Activated naive CD8-positive, alpha-beta T cell (primary cell): Measurements from ENCODE around the gene RUNDC3A.

Experiments
- H3K27ac Mint-ChIP-seq: one replicate; pipeline ENCODE4 v1.8.0; 2021; ENCODE audit warnings: mixed read lengths
- H3K27me3 Mint-ChIP-seq: one replicate; pipeline ENCODE4 v1.8.0; 2021; ENCODE audit warnings: mixed read lengths
- H3K36me3 Mint-ChIP-seq: one replicate; pipeline ENCODE4 v1.8.0; 2021; ENCODE audit warnings: mixed read lengths
- H3K4me1 Mint-ChIP-seq: one replicate; pipeline ENCODE4 v1.8.0; 2021; ENCODE audit warnings: low read depth, mixed read lengths
- H3K4me3 Mint-ChIP-seq: one replicate; pipeline ENCODE4 v1.8.0; 2021; ENCODE audit warnings: mild to moderate bottlenecking, mixed read lengths
- H3K9me3 Mint-ChIP-seq: one replicate; pipeline ENCODE4 v1.8.0; 2021; ENCODE audit warnings: low read depth, mixed read lengths

The RUNDC3A gene

GRCh38 chr17:44309472-44309871 lies 1.1 kb downstream of the RUNDC3A start:
- Mint-ChIP-seq H3K36me3 (peaks cover 2% of the 10 kb centered on the region), H3K27ac (no peak overlapping the region), H3K9me3 (no peaks in the 10 kb centered on the region), H3K4me3 (peak overlapping the region; percentile 52), H3K4me1 (peaks cover 17% of the 10 kb centered on the region), H3K27me3 (peaks cover 14% of the 10 kb centered on the region)

- no peak overlapping the region for H3K27ac Mint-ChIP-seq
- H3K36me3 Mint-ChIP-seq, result peaks cover 2% of the 10 kb centered on the region
- H3K27me3 Mint-ChIP-seq, result peaks cover 12% of the 10 kb centered on the region
- peak overlapping the region; percentile 32 for H3K4me3 Mint-ChIP-seq
- H3K4me1 Mint-ChIP-seq, result peaks cover 17% of the 10 kb centered on the region
- H3K9me3 Mint-ChIP-seq, result no peaks in the 10 kb centered on the region
These were observed 1.8 kb downstream of the RUNDC3A start for GRCh38 chr17:44310188-44310587.

- peaks cover 15% of the 10 kb centered on the region for H3K27me3 Mint-ChIP-seq
- peaks cover 2% of the 10 kb centered on the region for H3K36me3 Mint-ChIP-seq
- H3K4me3 Mint-ChIP-seq, result no peak overlapping the region
- H3K27ac Mint-ChIP-seq, result no peak overlapping the region
- no peaks in the 10 kb centered on the region for H3K9me3 Mint-ChIP-seq
- H3K4me1 Mint-ChIP-seq, result peaks cover 21% of the 10 kb centered on the region
These were observed 2.4 kb downstream of the RUNDC3A start for GRCh38 chr17:44310609-44311376.

- H3K36me3 Mint-ChIP-seq, result peaks cover 2% of the 10 kb centered on the region
- peaks cover 18% of the 10 kb centered on the region for H3K27me3 Mint-ChIP-seq
- no peaks in the 10 kb centered on the region for H3K9me3 Mint-ChIP-seq
- H3K4me1 Mint-ChIP-seq, result peaks cover 27% of the 10 kb centered on the region
- H3K27ac Mint-ChIP-seq, result no peak overlapping the region
- H3K4me3 Mint-ChIP-seq, result no peak overlapping the region
These were observed 3.3 kb downstream of the RUNDC3A start for GRCh38 chr17:44311562-44312181.

- H3K36me3 Mint-ChIP-seq, result peaks cover 2% of the 10 kb centered on the region
- no peak overlapping the region for H3K4me3 Mint-ChIP-seq
- peaks cover 27% of the 10 kb centered on the region for H3K4me1 Mint-ChIP-seq
- no peaks in the 10 kb centered on the region for H3K9me3 Mint-ChIP-seq
- H3K27me3 Mint-ChIP-seq, result peaks cover 18% of the 10 kb centered on the region
- no peak overlapping the region for H3K27ac Mint-ChIP-seq
These were observed 4.1 kb downstream of the RUNDC3A start for GRCh38 chr17:44312396-44313104.

- Mint-ChIP-seq H3K27me3 (peaks cover 19% of the 10 kb centered on the region), H3K27ac (no peak overlapping the region), H3K4me1 (peaks cover 23% of the 10 kb centered on the region), H3K36me3 (peaks cover 2% of the 10 kb centered on the region), H3K4me3 (peak overlapping the region; percentile 71), H3K9me3 (no peaks in the 10 kb centered on the region)
These were observed 5.6 kb downstream of the RUNDC3A start for GRCh38 chr17:44314031-44314430.

- Mint-ChIP-seq H3K4me3 (peak overlapping the region; percentile 71), H3K9me3 (no peaks in the 10 kb centered on the region), H3K4me1 (peaks cover 22% of the 10 kb centered on the region), H3K36me3 (peaks cover 2% of the 10 kb centered on the region), H3K27ac (no peak overlapping the region), H3K27me3 (peaks cover 19% of the 10 kb centered on the region)
These were observed 6.1 kb downstream of the RUNDC3A start for GRCh38 chr17:44314524-44314868.

GRCh38 chr17:44314869-44315661 lies 6.7 kb downstream of the RUNDC3A start:
- Mint-ChIP-seq H3K36me3 (peaks cover 2% of the 10 kb centered on the region), H3K27me3 (peaks cover 19% of the 10 kb centered on the region), H3K9me3 (no peaks in the 10 kb centered on the region), H3K4me3 (peak overlapping the region; percentile 81), H3K27ac (no peak overlapping the region), H3K4me1 (peaks cover 18% of the 10 kb centered on the region)

- H3K9me3 Mint-ChIP-seq, result no peaks in the 10 kb centered on the region
- peak overlapping the region; percentile 81 for H3K4me3 Mint-ChIP-seq
- H3K27me3 Mint-ChIP-seq, result peaks cover 19% of the 10 kb centered on the region
- peaks cover 2% of the 10 kb centered on the region for H3K36me3 Mint-ChIP-seq
- no peak overlapping the region for H3K27ac Mint-ChIP-seq
- H3K4me1 Mint-ChIP-seq, result peaks cover 18% of the 10 kb centered on the region
These were observed 7.6 kb downstream of the RUNDC3A start for GRCh38 chr17:44315760-44316731.

GRCh38 chr17:44317545-44317944 lies 9.1 kb downstream of the RUNDC3A start:
- H3K4me3 Mint-ChIP-seq, result peak overlapping the region; percentile 8

GRCh38 chr17:44318077-44318892 lies 9.9 kb downstream of the RUNDC3A start:
- peaks cover 2% of the 10 kb centered on the region for H3K36me3 Mint-ChIP-seq
- H3K27ac Mint-ChIP-seq, result no peak overlapping the region

More at GRCh38 chr17:44317545-44317944, 9.1 kb downstream of the RUNDC3A start:
- Mint-ChIP-seq H3K36me3 (peaks cover 2% of the 10 kb centered on the region), H3K4me1 (peaks cover 19% of the 10 kb centered on the region), H3K27me3 (peaks cover 19% of the 10 kb centered on the region), H3K9me3 (no peaks in the 10 kb centered on the region), H3K27ac (no peak overlapping the region)

GRCh38 chr17:44320066-44320465 lies 11.7 kb downstream of the RUNDC3A start:
- no peaks in the 10 kb centered on the region for H3K9me3 Mint-ChIP-seq
- peaks cover 23% of the 10 kb centered on the region for H3K4me1 Mint-ChIP-seq
- peaks cover 14% of the 10 kb centered on the region for H3K27me3 Mint-ChIP-seq
- H3K27ac Mint-ChIP-seq, result no peak overlapping the region
- H3K4me3 Mint-ChIP-seq, result no peak overlapping the region
- no peaks in the 10 kb centered on the region for H3K36me3 Mint-ChIP-seq

More at GRCh38 chr17:44318077-44318892, 9.9 kb downstream of the RUNDC3A start:
- Mint-ChIP-seq H3K9me3 (no peaks in the 10 kb centered on the region), H3K4me3 (no peak overlapping the region), H3K27me3 (peaks cover 19% of the 10 kb centered on the region), H3K4me1 (peaks cover 22% of the 10 kb centered on the region)
